ENCODE results near the gene CALN1.

The CALN1 gene

GRCh38 chr7:72429316-72429715 lies 17.2 kb upstream of the CALN1 start:
- POLR2A ChIA-PET = interaction anchor here (0.5 kb wide), 1 partner anchor 15 kb away, joined by 3 read pairs; no protein-coding TSS in a partner anchor
- CTCF ChIA-PET = no interaction called here
- Histone ChIP-seq H3K36me3 (ENCODE audit: control insufficient read depth in 2 of 2, insufficient read depth in 1 of 2, low read length in 2 of 2) (no peaks in the 10 kb centered on the region), H3K4me1 (ENCODE audit: control insufficient read depth, insufficient read depth, low read length) (no peaks in the 10 kb centered on the region), H3K4me3 (ENCODE audit: low read depth, low read length) (no peak overlapping the region), H3K27ac (ENCODE audit: extremely low read depth, low read depth, low read length) (no peak overlapping the region), H3K9me3 (ENCODE audit: control insufficient read depth, insufficient read depth, low read depth, low read length) (no peaks in the 10 kb centered on the region)
- TF ChIP-seq ZNF211 (tag by site-specific recombination; IDR thresholded peaks at IDR 0.05; ENCODE audit: low read depth) = no peak
- TF ChIP-seq ZNF248 (tag by site-specific recombination; IDR thresholded peaks at IDR 0.05) = no peak
- no peak for TF ChIP-seq ZNF398 (tag by site-specific recombination; IDR thresholded peaks at IDR 0.05)
- no peak for TF ChIP-seq ZNF548 (tag by site-specific recombination; IDR thresholded peaks at IDR 0.05)
- TF ChIP-seq SALL2 (tag by site-specific recombination; IDR thresholded peaks at IDR 0.05; ENCODE audit: borderline replicate concordance) = no peak
- no peak for TF ChIP-seq ZNF843 (tag by site-specific recombination; IDR thresholded peaks at IDR 0.05)
- TF ChIP-seq MZF1 (tag by site-specific recombination; IDR thresholded peaks at IDR 0.05; ENCODE audit: borderline replicate concordance) = no peak

- H3K27ac ChIP-seq (ENCODE audit: extremely low read depth, low read depth, low read length) = no peak overlapping the region
- TF ChIP-seq ZNF398 (tag by site-specific recombination; IDR thresholded peaks at IDR 0.05) = no peak
- no peak for TF ChIP-seq ZNF624 (tag by site-specific recombination; IDR thresholded peaks at IDR 0.05)
- no peak for TF ChIP-seq IKZF3 (tag by site-specific recombination; IDR thresholded peaks at IDR 0.05)
- no peak for TF ChIP-seq ZNF311 (tag by site-specific recombination; IDR thresholded peaks at IDR 0.05; ENCODE audit: borderline replicate concordance)
- no peak for TF ChIP-seq ZNF18 (tag by site-specific recombination; IDR thresholded peaks at IDR 0.05)
- no peak for TF ChIP-seq KLF7 (tag by site-specific recombination; IDR thresholded peaks at IDR 0.05; ENCODE audit: borderline replicate concordance)
- TF ChIP-seq ZBTB17 (tag by site-specific recombination; IDR thresholded peaks at IDR 0.05) = no peak
- TF ChIP-seq ZNF24 (tag by site-specific recombination; IDR thresholded peaks at IDR 0.05) = no peak
- no peak for TF ChIP-seq SETDB1 (IDR thresholded peaks at IDR 0.05; ENCODE audit: insufficient read length, low read length)
- no peak for TF ChIP-seq ZNF26 (tag by site-specific recombination; IDR thresholded peaks at IDR 0.05)
- no peak for TF ChIP-seq KLF9 (tag by site-specific recombination; IDR thresholded peaks at IDR 0.05; ENCODE audit: low read depth)
- TF ChIP-seq ZNF48 (tag by site-specific recombination; IDR thresholded peaks at IDR 0.05) = no peak
- TF ChIP-seq ZNF830 (tag by site-specific recombination; IDR thresholded peaks at IDR 0.05; ENCODE audit: low read depth) = no peak
- no peak for TF ChIP-seq TCF7L2 (IDR thresholded peaks at IDR 0.05; ENCODE audit: borderline replicate concordance, low read depth, low read length)
- TF ChIP-seq BCL11B (tag by site-specific recombination; IDR thresholded peaks at IDR 0.05; ENCODE audit: low read depth) = no peak
- ChIA-PET CTCF (no interaction called here), POLR2A (no interaction called here)
- no peaks in the 10 kb centered on the region for H3K36me3 ChIP-seq (ENCODE audit: control insufficient read depth in 2 of 2, insufficient read depth in 1 of 2, low read length in 2 of 2)
- no peak overlapping the region for H3K4me3 ChIP-seq (ENCODE audit: low read depth, low read length)
- H3K4me1 ChIP-seq (ENCODE audit: control insufficient read depth, insufficient read depth, low read length) = no peaks in the 10 kb centered on the region
- H3K9me3 ChIP-seq (ENCODE audit: control insufficient read depth, insufficient read depth, low read depth, low read length) = no peaks in the 10 kb centered on the region
Measured at GRCh38 chr7:72416846-72417245, 4.7 kb upstream of the CALN1 start.
